ENCODE results near the gene ZBTB39. TPM values are rescaled to one million over a fixed set of nuclear protein-coding genes. Genes with fewer than 3 reads are reported as not detected.
"Not testable (repeated sequence)": the region's sequence is repeated elsewhere in the genome, so short reads cannot be mapped to it uniquely, and the experiment has no call there.

Gene ZBTB39
- total RNA-seq, 1 experiment from 2014 or later, result 5.2 TPM

DNA sequence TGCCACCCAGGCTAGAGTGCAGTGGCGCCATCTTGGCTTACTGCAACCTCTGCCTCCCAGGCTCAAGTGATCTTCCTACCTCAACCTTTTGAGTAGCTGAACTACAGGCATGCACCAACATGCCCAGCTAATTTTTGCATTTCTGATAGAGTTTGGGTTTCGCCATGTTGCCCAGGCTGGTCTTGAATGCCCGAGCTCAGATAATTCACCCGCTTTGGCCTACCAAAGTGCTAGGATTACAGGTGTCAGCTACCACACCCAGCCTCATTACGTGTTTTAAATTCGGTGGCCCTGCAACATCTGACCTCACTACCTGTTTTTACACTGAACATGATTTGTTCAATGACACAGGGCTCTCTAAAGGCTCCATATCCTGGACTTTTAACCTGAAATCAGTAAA, 26.1 kb downstream of the ZBTB39 start:
- intact Hi-C loops (cut with micrococcal nuclease), result no loop called here

DNA sequence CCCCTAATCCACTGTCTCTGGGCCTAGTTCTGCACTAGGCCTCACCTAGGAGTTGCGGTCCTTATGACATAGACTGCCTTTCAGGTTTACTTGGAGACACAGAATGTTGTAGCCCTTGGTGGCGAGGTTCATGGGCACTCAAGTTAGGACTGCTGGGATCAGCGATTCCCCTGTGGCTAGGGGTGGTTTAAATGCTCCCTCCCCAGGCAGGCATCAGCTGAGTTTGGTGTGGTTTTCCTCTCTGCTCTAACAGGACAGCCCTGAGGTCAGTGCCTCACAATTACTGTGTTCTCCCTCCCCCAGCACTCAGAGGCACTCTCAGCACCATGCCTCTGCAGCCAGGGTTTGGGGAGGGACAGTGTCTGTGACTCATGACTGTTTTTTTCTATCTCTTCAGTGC, 26.7 kb downstream of the ZBTB39 start:
- no peak overlapping the region for H3K4me3 Mint-ChIP-seq (ENCODE audit: unreplicated experiment)
- BruUV-seq (replicated peaks), result no TSS peak
- intact Hi-C loops (cut with micrococcal nuclease), result no loop called here

More for the DNA sequence above, 26.1 kb downstream of the ZBTB39 start:
- H3K9me3 Mint-ChIP-seq (ENCODE audit: unreplicated experiment), result no peaks in the 10 kb centered on the region
- no peaks in the 10 kb centered on the region for H3K27me3 Mint-ChIP-seq (ENCODE audit: insufficient read depth, unreplicated experiment)
- peaks cover 15% of the 10 kb centered on the region for H3K4me1 Mint-ChIP-seq (ENCODE audit: insufficient read depth, unreplicated experiment)
- ChIA-PET POLR2A (interaction anchor here (0.6 to 1.1 kb wide), 2 partner anchors 82 to 140 kb away, joined by 3 read pairs; no protein-coding TSS in a partner anchor), CTCF (interaction anchor here (0.6 to 0.8 kb wide), 3 partner anchors 141 to 309 kb away, joined by 3 read pairs; no protein-coding TSS in a partner anchor)
- TF ChIP-seq, protein P1, sequence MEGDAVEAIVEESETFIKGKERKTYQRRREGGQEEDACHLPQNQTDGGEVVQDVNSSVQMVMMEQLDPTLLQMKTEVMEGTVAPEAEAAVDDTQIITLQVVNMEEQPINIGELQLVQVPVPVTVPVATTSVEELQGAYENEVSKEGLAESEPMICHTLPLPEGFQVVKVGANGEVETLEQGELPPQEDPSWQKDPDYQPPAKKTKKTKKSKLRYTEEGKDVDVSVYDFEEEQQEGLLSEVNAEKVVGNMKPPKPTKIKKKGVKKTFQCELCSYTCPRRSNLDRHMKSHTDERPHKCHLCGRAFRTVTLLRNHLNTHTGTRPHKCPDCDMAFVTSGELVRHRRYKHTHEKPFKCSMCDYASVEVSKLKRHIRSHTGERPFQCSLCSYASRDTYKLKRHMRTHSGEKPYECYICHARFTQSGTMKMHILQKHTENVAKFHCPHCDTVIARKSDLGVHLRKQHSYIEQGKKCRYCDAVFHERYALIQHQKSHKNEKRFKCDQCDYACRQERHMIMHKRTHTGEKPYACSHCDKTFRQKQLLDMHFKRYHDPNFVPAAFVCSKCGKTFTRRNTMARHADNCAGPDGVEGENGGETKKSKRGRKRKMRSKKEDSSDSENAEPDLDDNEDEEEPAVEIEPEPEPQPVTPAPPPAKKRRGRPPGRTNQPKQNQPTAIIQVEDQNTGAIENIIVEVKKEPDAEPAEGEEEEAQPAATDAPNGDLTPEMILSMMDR (IDR thresholded peaks at IDR 0.05; ENCODE audit: unreplicated experiment), result no peak
- no peaks in the 10 kb centered on the region for H3K36me3 Mint-ChIP-seq (ENCODE audit: insufficient read depth, unreplicated experiment)
- H3K27ac Mint-ChIP-seq (ENCODE audit: low read depth, unreplicated experiment), result peak overlapping the region; percentile 66
- H3K4me3 Mint-ChIP-seq (ENCODE audit: unreplicated experiment), result no peak overlapping the region
- BruUV-seq (replicated peaks), result no TSS peak
- no peak for DNase-seq (ENCODE audit: unreplicated experiment)

DNA sequence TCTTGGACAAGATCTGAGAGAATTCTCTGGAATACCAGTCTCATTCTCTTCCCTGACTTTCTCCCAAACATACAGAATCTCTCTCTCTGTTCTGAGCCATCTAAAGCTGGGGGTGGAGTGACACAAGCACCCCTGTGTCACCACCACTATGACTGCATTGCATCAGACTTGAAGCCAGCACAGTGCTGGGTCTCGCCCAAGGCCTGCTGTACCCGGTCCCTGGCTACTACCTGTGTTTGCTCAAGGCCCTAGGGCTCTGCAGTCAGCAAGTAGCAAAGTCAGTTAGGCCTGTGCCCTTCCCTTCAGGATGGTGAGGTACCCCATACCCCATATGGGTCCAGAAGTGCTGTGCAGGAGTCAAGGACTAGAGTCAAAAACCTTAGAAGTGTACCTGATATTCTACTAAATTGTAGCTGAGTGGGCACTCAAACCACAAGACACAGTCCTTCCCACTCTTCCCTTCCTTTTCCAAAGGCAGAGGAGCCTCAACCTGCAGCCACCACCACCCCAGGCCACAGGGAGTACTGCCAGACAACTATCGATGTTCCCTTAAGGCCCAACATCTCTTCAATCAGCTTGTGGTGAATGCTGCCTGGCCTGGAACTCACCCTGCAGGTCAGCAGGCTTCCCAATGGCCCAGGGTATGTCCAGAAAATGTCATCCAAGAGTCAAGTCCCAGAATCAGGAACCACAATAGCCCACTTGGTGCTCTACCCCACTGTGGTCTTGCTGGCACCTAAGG, 27.8 kb downstream of the ZBTB39 start:
- TF ChIP-seq, protein P1 (IDR thresholded peaks at IDR 0.05; ENCODE audit: unreplicated experiment), result no peak
- H3K27me3 Mint-ChIP-seq (ENCODE audit: insufficient read depth, unreplicated experiment), result no peaks in the 10 kb centered on the region
- ChIA-PET POLR2A (interaction anchor here (0.6 kb wide), 1 partner anchor 333 kb away, joined by 3 read pairs; the partner anchor contains the start of gene ATP5F1B), CTCF (interaction anchor here (0.6 to 0.8 kb wide), 3 partner anchors 82 to 158 kb away, joined by 3 to 8 read pairs (median 3); no protein-coding TSS in a partner anchor)
- intact Hi-C loops (cut with micrococcal nuclease), result no loop called here
- no peaks in the 10 kb centered on the region for H3K9me3 Mint-ChIP-seq (ENCODE audit: unreplicated experiment)
- no TSS peak for BruUV-seq (replicated peaks)
- DNase-seq (ENCODE audit: unreplicated experiment), result no peak
- peaks cover 10% of the 10 kb centered on the region for H3K4me1 Mint-ChIP-seq (ENCODE audit: insufficient read depth, unreplicated experiment)
- no peaks in the 10 kb centered on the region for H3K36me3 Mint-ChIP-seq (ENCODE audit: insufficient read depth, unreplicated experiment)
- H3K27ac Mint-ChIP-seq (ENCODE audit: low read depth, unreplicated experiment), result no peak overlapping the region
- no peak overlapping the region for H3K4me3 Mint-ChIP-seq (ENCODE audit: unreplicated experiment)

More for the DNA sequence above, 26.7 kb downstream of the ZBTB39 start:
- CTCF ChIA-PET, result interaction anchor here (0.6 to 0.8 kb wide), 3 partner anchors 81 to 176 kb away, joined by 3 read pairs; no protein-coding TSS in a partner anchor
- H3K4me1 Mint-ChIP-seq (ENCODE audit: insufficient read depth, unreplicated experiment), result peaks cover 15% of the 10 kb centered on the region
- POLR2A ChIA-PET, result interaction anchor here (0.6 to 1.1 kb wide), 3 partner anchors 81 to 334 kb away, joined by 3 read pairs; partner anchors contain the start of gene ATP5F1B
- H3K27ac Mint-ChIP-seq (ENCODE audit: low read depth, unreplicated experiment), result peak overlapping the region; percentile 66
- H3K36me3 Mint-ChIP-seq (ENCODE audit: insufficient read depth, unreplicated experiment), result no peaks in the 10 kb centered on the region
- TF ChIP-seq, protein P1 (IDR thresholded peaks at IDR 0.05; ENCODE audit: unreplicated experiment), result no peak
- DNase-seq (ENCODE audit: unreplicated experiment), result no peak
- no peaks in the 10 kb centered on the region for H3K27me3 Mint-ChIP-seq (ENCODE audit: insufficient read depth, unreplicated experiment)
- H3K9me3 Mint-ChIP-seq (ENCODE audit: unreplicated experiment), result no peaks in the 10 kb centered on the region

DNA sequence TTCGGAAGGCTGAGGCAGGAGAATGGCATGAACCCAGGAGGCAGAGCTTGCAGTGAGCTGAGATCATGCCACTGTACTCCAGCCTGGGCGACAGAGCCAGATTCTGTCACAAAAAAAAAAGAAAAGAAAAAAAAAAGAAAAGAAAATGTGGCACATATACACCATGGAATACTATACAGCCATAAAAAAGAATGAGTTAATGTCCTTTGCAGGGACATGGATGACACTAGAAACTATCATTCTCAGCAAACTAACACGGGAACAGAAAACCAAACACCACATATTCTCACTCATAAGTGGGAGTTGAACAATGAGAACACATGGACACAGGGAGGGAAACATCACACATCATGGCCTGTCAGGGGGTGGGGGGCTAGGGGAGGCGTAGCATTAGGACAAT, 29.0 kb downstream of the ZBTB39 start:
- H3K4me3 Mint-ChIP-seq (ENCODE audit: unreplicated experiment); intact Hi-C loops (cut with micrococcal nuclease); DNase-seq (ENCODE audit: unreplicated experiment); H3K27ac Mint-ChIP-seq (ENCODE audit: low read depth, unreplicated experiment); H3K36me3 Mint-ChIP-seq (ENCODE audit: insufficient read depth, unreplicated experiment); H3K4me1 Mint-ChIP-seq (ENCODE audit: insufficient read depth, unreplicated experiment); H3K27me3 Mint-ChIP-seq (ENCODE audit: insufficient read depth, unreplicated experiment); BruUV-seq (replicated peaks); POLR2A ChIA-PET; H3K9me3 Mint-ChIP-seq (ENCODE audit: unreplicated experiment): not testable (repeated sequence)
- CTCF ChIA-PET, result interaction anchor here (0.9 kb wide), 2 partner anchors 10 to 85 kb away, joined by 3 to 5 read pairs; no protein-coding TSS in a partner anchor

GRCh38 chr12:56974224-56974623, 32.1 kb downstream of the ZBTB39 start:
- H3K4me1 Mint-ChIP-seq (ENCODE audit: insufficient read depth, unreplicated experiment); H3K4me3 Mint-ChIP-seq (ENCODE audit: unreplicated experiment); H3K27me3 Mint-ChIP-seq (ENCODE audit: insufficient read depth, unreplicated experiment); H3K36me3 Mint-ChIP-seq (ENCODE audit: insufficient read depth, unreplicated experiment); H3K27ac Mint-ChIP-seq (ENCODE audit: low read depth, unreplicated experiment); intact Hi-C loops (cut with micrococcal nuclease); DNase-seq (ENCODE audit: unreplicated experiment); BruUV-seq (replicated peaks); H3K9me3 Mint-ChIP-seq (ENCODE audit: unreplicated experiment); CTCF ChIA-PET; POLR2A ChIA-PET: not testable (repeated sequence)

GRCh38 chr12:56968910-56969309, 37.4 kb downstream of the ZBTB39 start:
- intact Hi-C loops (cut with micrococcal nuclease); H3K27me3 Mint-ChIP-seq (ENCODE audit: insufficient read depth, unreplicated experiment); H3K9me3 Mint-ChIP-seq (ENCODE audit: unreplicated experiment); BruUV-seq (replicated peaks); H3K4me1 Mint-ChIP-seq (ENCODE audit: insufficient read depth, unreplicated experiment); H3K36me3 Mint-ChIP-seq (ENCODE audit: insufficient read depth, unreplicated experiment); H3K4me3 Mint-ChIP-seq (ENCODE audit: unreplicated experiment); H3K27ac Mint-ChIP-seq (ENCODE audit: low read depth, unreplicated experiment); POLR2A ChIA-PET; CTCF ChIA-PET; DNase-seq (ENCODE audit: unreplicated experiment): not testable (repeated sequence)

Measured in MCF 10A (cell line).